Heart right ventricle (tissue), 16 donors: ENCODE results near the gene AMMECR1L. TPM values are rescaled to one million over a fixed set of nuclear protein-coding genes. Genes with fewer than 3 reads are reported as not detected.
"Not testable (repeated sequence)": the region's sequence is repeated elsewhere in the genome, so short reads cannot be mapped to it uniquely, and the experiment has no call there.

ENCODE experiments used
- ATAC-seq, 8 donors: fragments of 200-7000 bp; cut with Tn5 transposase; one replicate each; pipeline ENCODE4 v1.9.1; 2020; ENCODE audit warnings: mild to moderate bottlenecking in 8 of 8, moderate library complexity in 8 of 8, moderate number of reproducible peaks in 1 of 8
- DNase-seq, 2 donors: peaks; one replicate each; pipeline ENCODE4 v3.0.0-alpha.2; 2020
- H3K27ac ChIP-seq, 10 donors: fragments of 200-600 bp; sonication (generic) in 2 of 10; one replicate each; pipeline versions ENCODE4 v1.5.0 to v1.8.0; 2020 to 2022; ENCODE audit warnings: mild to moderate bottlenecking in 3 of 10
- H3K27me3 ChIP-seq, 7 donors: fragments of 200-600 bp; one replicate each; pipeline ENCODE4 v1.8.0; 2021 to 2022; ENCODE audit warnings: mild to moderate bottlenecking in 2 of 7
- H3K36me3 ChIP-seq, 9 donors: fragments of 200-600 bp; sonication (generic) in 1 of 9; one replicate each; pipeline versions ENCODE4 v1.5.0 to v1.8.0; 2020 to 2022; ENCODE audit warnings: mild to moderate bottlenecking in 2 of 9
- H3K4me1 ChIP-seq, 9 donors: fragments of 200-600 bp; sonication (generic) in 1 of 9; one replicate each; pipeline versions ENCODE4 v1.5.0 to v1.8.0; 2020 to 2022; ENCODE audit warnings: mild to moderate bottlenecking in 4 of 9
- H3K4me3 ChIP-seq, 10 donors: fragments of 200-600 bp; sonication (generic) in 2 of 10; one replicate each; pipeline versions ENCODE4 v1.5.0 to v1.8.0; 2020 to 2022; ENCODE audit warnings: mild to moderate bottlenecking in 7 of 10, moderate library complexity in 2 of 10
- H3K9me3 ChIP-seq, 11 donors: fragments of 200-600 bp in 10 of 11; sonication (generic) in 2 of 11; one replicate each; pipeline versions ENCODE4 v1.5.0 to v1.8.0; 2013 to 2022; ENCODE audit warnings: mild to moderate bottlenecking in 2 of 11, control low read depth in 1 of 11, moderate library complexity in 1 of 11
- WGBS, 2 donors: extraction: QIAGEN DNeasy Blood & Tissue Kit; methylation state at CpG; one replicate each; pipeline ENCODE4 v1.1.7; 2013; ENCODE audit warnings: inconsistent platforms in 1 of 2; 5-methylcytosine and 5-hydroxymethylcytosine counted together
- intact Hi-C, 10 donors: fragments of 100-400 bp; cut with DNase I; formaldehyde crosslinking; loops; one replicate each; pipeline versions ENCODE4 v1.11.1 to v1.14.2; 2022
- polyA plus RNA-seq, 2 donors: library from polyadenylated mRNA; stranded (reverse); fragments of 200-250 nt; gene quantifications; one replicate each; pipeline ENCODE4 v1.2.3, GENCODE V29; 2013
- total RNA-seq, 10 donors: library from RNA; stranded (reverse); fragmentation: NEBNext Ultra II Directional in 3 of 10; extraction: Animal tissue kit (Norgen Biotek cat#: 25700) in 3 of 10; gene quantifications; one replicate each; pipeline versions ENCODE4 v1.2.1 to v1.2.4, GENCODE V29; 2021 to 2023
- TF ChIP-seq, protein P1 (sequence below), 9 donors: fragments of 200-600 bp; sonication (generic) in 2 of 9; IDR thresholded peaks; one replicate each; pipeline versions ENCODE4 v1.5.0 to v1.8.0; 2021 to 2022; ENCODE audit warnings: antibody characterized with exemption in 9 of 9, mild to moderate bottlenecking in 5 of 9, moderate library complexity in 1 of 9
- donor health status: Arrhythmogenic right ventricular cardiomyopathy.
- donor health status: ischemic (EF 13 %, LVEDD 7.1; RV severe dilation, severe dysfunction).
- donor health status: healthy with polysubstance abuse.
- donor health status: DM: no; HTN: yes; CAD: no.
- donor health status: DM: no; HTN: no; CAD: no.
- donor health status: ischemic (EF 25% LVEDD 6.9; RV normal size, moderate dysfunction).
- donor health status: ischemic (EF 25% LVEDD 5.7; RV mildly dilated, moderate dysfunction).
- donor health status: healthy.
- donor health status: DM: yes; HTN: yes; CAD: no.
- donor health status: Ischemic cardiomyopathy.
- donor health status: ischemic (EF 35%, LVEDD 5.7; RV mildly dilated, moderate dysfunction).
- donor health status: nonischemic (EF 11% LVEDD 7.7; RV severe dilation, severe dysfunction).
- donor health status: DM: yes; HTN: yes; CAD: no.
- donor health status: PGD.
- donor health status: ischemic (EF 29% LVEDD 5.4; RV normal size, mild dysfunction).
- donor health status: nonischemic (EF 23%, LVEDD 6.1; RV moderate dilation, normal function).

The AMMECR1L gene
- total and polyA plus RNA-seq, 12 donors, result 6.6 to 13.2 (median 10.4) TPM

DNA sequence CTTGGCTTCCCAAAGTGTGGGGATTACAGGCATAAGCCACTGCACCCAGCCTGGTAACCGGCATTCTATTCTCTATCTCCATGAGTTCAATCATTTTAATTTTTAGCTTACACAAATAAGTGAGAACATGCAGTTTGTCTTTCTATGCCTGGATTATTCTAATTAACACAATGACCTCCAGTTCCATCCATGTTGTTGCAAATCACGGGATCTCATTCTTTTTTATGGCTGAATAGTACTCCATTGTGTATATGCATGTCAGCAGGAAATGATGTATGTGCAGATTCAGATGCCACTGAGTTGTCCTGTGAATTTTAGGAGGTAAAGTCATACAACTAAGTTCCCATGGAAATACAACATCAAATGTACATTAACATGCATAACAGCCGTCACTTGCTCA lies 24.7 kb upstream of the AMMECR1L start:
- TF ChIP-seq, protein P1, sequence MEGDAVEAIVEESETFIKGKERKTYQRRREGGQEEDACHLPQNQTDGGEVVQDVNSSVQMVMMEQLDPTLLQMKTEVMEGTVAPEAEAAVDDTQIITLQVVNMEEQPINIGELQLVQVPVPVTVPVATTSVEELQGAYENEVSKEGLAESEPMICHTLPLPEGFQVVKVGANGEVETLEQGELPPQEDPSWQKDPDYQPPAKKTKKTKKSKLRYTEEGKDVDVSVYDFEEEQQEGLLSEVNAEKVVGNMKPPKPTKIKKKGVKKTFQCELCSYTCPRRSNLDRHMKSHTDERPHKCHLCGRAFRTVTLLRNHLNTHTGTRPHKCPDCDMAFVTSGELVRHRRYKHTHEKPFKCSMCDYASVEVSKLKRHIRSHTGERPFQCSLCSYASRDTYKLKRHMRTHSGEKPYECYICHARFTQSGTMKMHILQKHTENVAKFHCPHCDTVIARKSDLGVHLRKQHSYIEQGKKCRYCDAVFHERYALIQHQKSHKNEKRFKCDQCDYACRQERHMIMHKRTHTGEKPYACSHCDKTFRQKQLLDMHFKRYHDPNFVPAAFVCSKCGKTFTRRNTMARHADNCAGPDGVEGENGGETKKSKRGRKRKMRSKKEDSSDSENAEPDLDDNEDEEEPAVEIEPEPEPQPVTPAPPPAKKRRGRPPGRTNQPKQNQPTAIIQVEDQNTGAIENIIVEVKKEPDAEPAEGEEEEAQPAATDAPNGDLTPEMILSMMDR (IDR thresholded peaks at IDR 0.05), result no peak
- no peak overlapping the region for H3K4me3 ChIP-seq
- no peak for ATAC-seq
- intact Hi-C loops, result no loop called here
- H3K36me3 ChIP-seq, result no peaks in the 10 kb centered on the region
- H3K9me3 ChIP-seq, result no peaks in the 10 kb centered on the region
- DNase-seq, result no peak
- no peak overlapping the region for H3K27ac ChIP-seq
- peaks cover 0 to 13% (median 7%) of the 10 kb centered on the region in 7 donors for H3K27me3 ChIP-seq
- WGBS, 2 donors, result 91 to 95% methylated on average over 3 of the region's 3 CpGs
- no peaks in the 10 kb centered on the region for H3K4me1 ChIP-seq

DNA sequence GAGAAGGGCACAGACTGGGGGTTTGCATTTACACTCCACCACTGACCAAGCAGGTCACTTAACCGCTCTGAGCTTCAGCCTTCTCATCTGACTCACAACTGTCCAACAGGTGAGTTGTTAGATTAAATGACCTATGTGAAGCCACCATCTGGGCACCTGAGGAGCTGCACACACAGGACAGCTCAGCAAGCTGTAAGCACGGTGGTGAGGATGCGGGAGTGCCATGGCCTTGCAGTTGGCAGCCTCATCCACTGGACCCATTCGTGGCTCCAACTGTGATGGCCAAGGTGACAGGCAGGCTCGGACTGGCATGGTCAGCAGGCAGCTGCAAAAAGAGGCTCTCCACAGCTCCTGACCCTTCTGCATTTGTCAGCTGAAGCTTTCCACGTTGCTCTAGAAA lies 23.3 kb upstream of the AMMECR1L start:
- Histone ChIP-seq H3K4me1 (no peaks in the 10 kb centered on the region), H3K4me3 (no peak overlapping the region), H3K36me3 (no peaks in the 10 kb centered on the region), H3K9me3 (no peaks in the 10 kb centered on the region), H3K27ac (no peak overlapping the region), H3K27me3 (peaks cover 0 to 20% (median 7%) of the 10 kb centered on the region in 7 donors)
- ATAC-seq (no peak), DNase-seq (no peak)
- 72% methylated on average over 6 of the region's 6 CpGs for WGBS, 2 donors
- intact Hi-C loops, result no loop called here
- TF ChIP-seq, protein P1 (IDR thresholded peaks at IDR 0.05), result no peak

DNA sequence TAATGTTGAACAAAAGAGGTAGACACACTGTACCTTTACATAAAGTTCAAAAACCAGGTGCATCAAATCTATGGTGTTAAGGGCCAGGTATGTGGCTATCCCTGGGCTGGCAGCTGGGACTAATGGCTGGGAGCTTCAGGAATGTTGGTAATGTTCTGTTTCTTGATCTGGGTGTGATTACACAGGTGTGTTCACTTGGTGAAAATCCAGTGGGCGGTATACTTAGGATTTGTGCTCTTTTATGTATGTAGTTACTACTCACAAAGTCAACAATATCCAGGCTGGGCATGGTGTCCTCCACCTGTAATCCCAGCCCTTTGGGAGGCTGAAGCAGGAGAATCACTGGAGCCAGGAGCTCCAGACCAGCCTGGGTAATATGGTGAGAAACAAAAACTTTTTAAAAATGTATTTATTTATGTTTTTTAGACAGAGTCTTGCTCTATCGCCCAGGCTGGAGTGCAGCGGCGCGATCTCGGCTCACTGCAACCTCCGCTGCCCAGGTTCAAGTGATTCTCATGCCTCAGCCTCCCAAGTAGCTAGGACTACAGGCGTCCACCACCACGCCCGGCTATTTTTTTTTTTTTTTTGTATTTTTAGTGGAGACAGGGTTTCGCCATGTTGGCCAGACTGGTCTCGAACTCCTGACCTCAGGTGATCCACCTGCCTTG lies 22.1 kb upstream of the AMMECR1L start:
- H3K9me3 ChIP-seq, H3K27ac ChIP-seq, DNase-seq, ATAC-seq, H3K4me1 ChIP-seq, H3K36me3 ChIP-seq, intact Hi-C loops, H3K4me3 ChIP-seq: not testable (repeated sequence)
- WGBS, 2 donors, result 91 to 95% methylated on average over 12 of the region's 12 CpGs
- H3K27me3 ChIP-seq, result peaks cover 0 to 20% (median 7%) of the 10 kb centered on the region in 7 donors

DNA sequence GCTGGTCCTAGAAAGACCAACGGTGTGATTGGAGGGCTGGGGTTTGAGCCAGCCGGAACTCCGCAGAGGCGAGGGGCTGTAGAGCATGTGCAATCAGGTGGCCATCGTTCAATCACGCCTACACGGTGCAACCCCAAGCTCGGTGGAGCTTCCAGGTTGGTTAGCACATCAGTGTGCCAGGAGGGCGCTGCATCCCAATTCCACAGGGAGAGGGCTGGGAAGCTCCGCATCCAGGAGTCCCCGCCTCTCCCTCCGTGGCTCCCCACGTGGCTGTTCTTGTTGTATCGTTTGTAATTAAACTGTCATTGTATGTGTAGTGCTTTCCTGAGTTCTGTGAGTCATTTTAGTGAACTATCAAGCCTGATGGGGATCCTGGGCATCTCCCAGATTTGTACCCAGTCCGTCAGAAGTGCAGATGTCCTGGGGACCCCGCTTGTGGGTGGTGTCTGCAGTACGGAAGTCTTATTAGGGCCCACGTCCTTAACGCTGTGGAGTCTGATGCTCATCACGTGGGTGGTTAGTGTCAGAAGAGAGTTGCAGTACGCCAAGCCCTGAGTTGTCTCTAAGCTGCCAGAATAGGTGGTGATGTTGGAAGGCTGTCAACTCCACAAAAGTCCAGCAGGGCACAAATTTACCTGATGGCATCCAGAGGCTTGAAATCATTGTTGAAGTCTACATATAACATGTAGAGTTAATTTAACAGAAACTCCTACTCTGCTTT lies 20.6 kb upstream of the AMMECR1L start:
- H3K9me3 ChIP-seq, result no peaks in the 10 kb centered on the region
- peaks cover 0 to 3% (median 3%) of the 10 kb centered on the region in 9 donors for H3K4me1 ChIP-seq
- WGBS, 2 donors, result 51 to 56% methylated on average over 21 of the region's 21 CpGs
- TF ChIP-seq, protein P1 (IDR thresholded peaks at IDR 0.05), result no peak
- H3K27me3 ChIP-seq, result peaks cover 0 to 20% (median 7%) of the 10 kb centered on the region in 7 donors
- H3K4me3 ChIP-seq, result no peak overlapping the region
- no peaks in the 10 kb centered on the region for H3K36me3 ChIP-seq
- H3K27ac ChIP-seq, result no peak overlapping the region
- intact Hi-C loops, result no loop called here
- ATAC-seq, result no peak
- no peak for DNase-seq
